DND-41 (cell line): ENCODE measurements around the gene TMEM248.
A peak's percentile ranks its signal among the peaks of the same experiment; 100 is the strongest.

Experiments
- ATAC-seq: fragments of 200-7000 bp; cut with Tn5 transposase; 3 replicates; pipeline ENCODE4 v1.9.1; 2021; ENCODE audit warnings: low read depth; ENCODE audit not compliant: insufficient read depth
- DNase-seq: peaks from one replicate; pipeline ENCODE4 v3.0.0-alpha.2; 2020
- H2AFZ ChIP-seq: 2 replicates; pipeline ENCODE4 v1.6.0; 2012; ENCODE audit warnings: low read depth, low read length
- H3K27ac ChIP-seq: 2 replicates; pipeline ENCODE4 v1.5.1; 2012; ENCODE audit warnings: low read length, inconsistent platforms
- H3K27me3 ChIP-seq: fragments of 200-600 bp; sonication (generic); 2 replicates; pipeline ENCODE4 v1.6.0; 2012; ENCODE audit warnings: low read length, mild to moderate bottlenecking, inconsistent platforms; ENCODE audit not compliant: insufficient read depth, poor library complexity
- H3K36me3 ChIP-seq: 2 replicates; pipeline ENCODE4 v1.5.1; 2012; ENCODE audit warnings: low read length, inconsistent platforms; ENCODE audit not compliant: insufficient read depth
- H3K4me1 ChIP-seq: 2 replicates; pipeline ENCODE4 v1.5.1; 2012; ENCODE audit warnings: mild to moderate bottlenecking, low read length; ENCODE audit not compliant: insufficient read depth
- H3K4me2 ChIP-seq: 2 replicates; pipeline ENCODE4 v1.6.0; 2012; ENCODE audit warnings: mild to moderate bottlenecking, moderate library complexity, low read length, inconsistent platforms; ENCODE audit not compliant: insufficient read depth
- H3K4me3 ChIP-seq, 2 experiments: fragments of 200-600 bp in 1 of 2; shearing (Covaris generic) in 1 of 2; 2 replicates each; pipeline ENCODE4 v1.5.1; 2012 to 2016; ENCODE audit warnings: inconsistent platforms in 2 of 2, low read length in 2 of 2, mild to moderate bottlenecking in 2 of 2, low read depth in 1 of 2, moderate library complexity in 1 of 2
- H3K79me2 ChIP-seq: 2 replicates; pipeline ENCODE4 v1.6.0; 2012; ENCODE audit warnings: low read length, inconsistent platforms; ENCODE audit not compliant: insufficient read depth
- H3K9ac ChIP-seq: 2 replicates; pipeline ENCODE4 v1.6.0; 2012; ENCODE audit warnings: low read depth, mild to moderate bottlenecking, inconsistent platforms, low read length, moderate library complexity
- H3K9me3 ChIP-seq: 2 replicates; pipeline ENCODE4 v1.5.1; 2012; ENCODE audit warnings: low read length, moderate library complexity, mild to moderate bottlenecking, inconsistent platforms; ENCODE audit not compliant: insufficient read depth, severe bottlenecking
- H4K20me1 ChIP-seq: 2 replicates; pipeline ENCODE4 v1.6.0; 2012; ENCODE audit warnings: low read length; ENCODE audit not compliant: insufficient read depth
- CTCF ChIP-seq: IDR thresholded peaks from 2 replicates; pipeline ENCODE4 v1.5.1; 2012; ENCODE audit warnings: borderline replicate concordance, low read length, moderate library complexity, mild to moderate bottlenecking; ENCODE audit not compliant: poor library complexity, severe bottlenecking; ENCODE audit errors: extremely low read depth
- EZH2 ChIP-seq: IDR thresholded peaks from 3 replicates; pipeline ENCODE4 v1.6.1; 2012; ENCODE audit warnings: borderline replicate concordance, low read depth, mild to moderate bottlenecking, moderate library complexity, low read length, inconsistent platforms; ENCODE audit not compliant: severe bottlenecking

TMEM248 gene

DNA sequence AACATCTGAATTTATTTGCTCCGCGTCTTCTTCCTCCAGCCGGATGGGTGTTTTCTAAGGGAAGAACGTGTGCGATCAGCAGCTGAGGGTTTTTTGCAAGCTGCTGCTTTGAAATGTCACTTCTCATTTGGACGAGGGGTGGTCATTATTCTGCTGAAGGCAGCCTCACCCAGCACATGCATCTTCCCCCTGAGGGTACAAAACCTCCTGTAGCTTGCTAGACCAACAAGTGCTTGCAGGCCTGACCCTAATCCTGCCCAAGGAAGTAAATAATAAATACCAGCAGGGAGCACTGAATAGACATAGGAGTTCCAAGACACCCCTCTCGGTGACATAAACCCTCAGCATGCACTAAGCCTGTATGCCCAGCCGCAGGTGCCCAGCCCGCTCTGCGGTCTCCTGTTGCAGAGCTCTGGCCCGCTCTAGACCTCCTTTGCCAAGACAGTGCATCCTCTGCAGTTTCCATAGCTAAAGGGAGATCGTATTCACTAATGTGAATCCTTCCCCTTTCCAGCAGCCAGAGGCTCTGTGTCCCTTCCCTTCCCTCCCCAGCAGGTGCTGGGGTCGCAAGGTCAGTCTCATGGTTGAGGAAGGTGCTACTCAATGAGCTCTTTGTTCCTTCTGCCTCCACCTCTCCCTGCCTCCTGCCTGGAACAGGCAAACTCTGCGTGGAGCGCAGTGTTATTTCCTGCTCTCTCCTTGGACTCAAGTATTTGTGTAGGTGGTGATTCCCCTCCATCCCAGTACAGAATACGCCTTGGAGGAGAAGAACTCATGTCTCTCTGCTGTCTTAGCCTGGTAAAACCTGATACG, 37.7 kb downstream of the TMEM248 start:
- DNase-seq (no peak), ATAC-seq (no peak)
- H3K9ac ChIP-seq, result no peak overlapping the region
- no peak overlapping the region for H3K4me3 ChIP-seq
- H3K4me2 ChIP-seq, result no peak overlapping the region
- H3K27me3 ChIP-seq, result no peaks in the 10 kb centered on the region
- H4K20me1 ChIP-seq, result 0 out of 2 replicates have a peak, but pooled peaks cover 4% of the 10 kb centered on the region
- no peaks in the 10 kb centered on the region for H3K79me2 ChIP-seq
- no peak for TF ChIP-seq EZH2
- TF ChIP-seq CTCF, result no peak
- H3K27ac ChIP-seq, result no peak overlapping the region
- H3K9me3 ChIP-seq, result no peaks in the 10 kb centered on the region
- peaks cover 47% of the 10 kb centered on the region for H3K36me3 ChIP-seq
- no peak overlapping the region for H2AFZ ChIP-seq
- no peaks in the 10 kb centered on the region for H3K4me1 ChIP-seq

GRCh38 chr7:66960192-66960591, 39.2 kb downstream of the TMEM248 start:
- Histone ChIP-seq H3K36me3 (peaks cover 37% of the 10 kb centered on the region), H3K4me3 (no peak overlapping the region), H3K79me2 (no peaks in the 10 kb centered on the region), H3K9ac (no peak overlapping the region), H2AFZ (no peak overlapping the region), H3K27ac (no peak overlapping the region), H4K20me1 (0 out of 2 replicates have a peak, but pooled peaks cover 4% of the 10 kb centered on the region), H3K4me1 (no peaks in the 10 kb centered on the region), H3K27me3 (no peaks in the 10 kb centered on the region), H3K4me2 (no peak overlapping the region), H3K9me3 (no peaks in the 10 kb centered on the region)
- ATAC-seq (no peak), DNase-seq (no peak)
- TF ChIP-seq EZH2, result no peak
- no peak for TF ChIP-seq CTCF

DNA sequence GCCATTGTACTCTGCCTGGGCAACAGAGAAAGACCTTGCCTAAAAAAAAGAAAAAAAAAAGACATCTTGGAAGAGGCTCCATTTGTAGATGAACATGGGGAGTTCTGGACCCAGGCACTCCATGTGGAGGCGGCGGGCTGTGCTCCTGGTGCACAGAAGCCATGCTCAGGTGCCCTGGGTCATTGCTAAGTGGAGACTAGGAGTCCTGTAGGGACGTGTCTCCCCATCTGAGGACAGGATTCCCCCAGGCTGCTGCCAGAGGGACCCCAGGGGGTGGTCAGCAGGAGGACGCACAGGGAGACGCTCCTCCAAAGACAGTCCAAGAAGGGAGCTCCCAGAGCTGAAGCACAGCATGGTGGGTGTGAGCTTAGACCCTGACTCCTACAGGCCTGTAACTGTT, 40.1 kb downstream of the TMEM248 start:
- no peak overlapping the region for H2AFZ ChIP-seq
- H3K79me2 ChIP-seq, result no peaks in the 10 kb centered on the region
- no peak overlapping the region for H3K27ac ChIP-seq
- H3K4me3 ChIP-seq, result no peak overlapping the region
- H3K9me3 ChIP-seq, result no peaks in the 10 kb centered on the region
- no peak for DNase-seq
- no peak for TF ChIP-seq CTCF
- TF ChIP-seq EZH2, result no peak
- H4K20me1 ChIP-seq, result 0 out of 2 replicates have a peak, but pooled peaks cover 4% of the 10 kb centered on the region
- no peak overlapping the region for H3K4me2 ChIP-seq
- no peaks in the 10 kb centered on the region for H3K4me1 ChIP-seq
- H3K9ac ChIP-seq, result no peak overlapping the region
- peak; percentile 32; the same call in 1 of the 3 replicates for ATAC-seq
- H3K36me3 ChIP-seq, result peaks cover 28% of the 10 kb centered on the region
- no peaks in the 10 kb centered on the region for H3K27me3 ChIP-seq
